CD1c-positive myeloid dendritic cell (primary cell): ENCODE measurements around the gene PTEN.
A peak's percentile ranks its signal among the peaks of the same experiment; 100 is the strongest.
"Not testable (repeated sequence)": the region's sequence is repeated elsewhere in the genome, so short reads cannot be mapped to it uniquely, and the experiment has no call there.

Source experiments
- DNase-seq: peaks from one replicate; pipeline ENCODE4 v3.0.0-alpha.2; 2016; ENCODE audit errors: extremely low spot score

The PTEN gene

DNA sequence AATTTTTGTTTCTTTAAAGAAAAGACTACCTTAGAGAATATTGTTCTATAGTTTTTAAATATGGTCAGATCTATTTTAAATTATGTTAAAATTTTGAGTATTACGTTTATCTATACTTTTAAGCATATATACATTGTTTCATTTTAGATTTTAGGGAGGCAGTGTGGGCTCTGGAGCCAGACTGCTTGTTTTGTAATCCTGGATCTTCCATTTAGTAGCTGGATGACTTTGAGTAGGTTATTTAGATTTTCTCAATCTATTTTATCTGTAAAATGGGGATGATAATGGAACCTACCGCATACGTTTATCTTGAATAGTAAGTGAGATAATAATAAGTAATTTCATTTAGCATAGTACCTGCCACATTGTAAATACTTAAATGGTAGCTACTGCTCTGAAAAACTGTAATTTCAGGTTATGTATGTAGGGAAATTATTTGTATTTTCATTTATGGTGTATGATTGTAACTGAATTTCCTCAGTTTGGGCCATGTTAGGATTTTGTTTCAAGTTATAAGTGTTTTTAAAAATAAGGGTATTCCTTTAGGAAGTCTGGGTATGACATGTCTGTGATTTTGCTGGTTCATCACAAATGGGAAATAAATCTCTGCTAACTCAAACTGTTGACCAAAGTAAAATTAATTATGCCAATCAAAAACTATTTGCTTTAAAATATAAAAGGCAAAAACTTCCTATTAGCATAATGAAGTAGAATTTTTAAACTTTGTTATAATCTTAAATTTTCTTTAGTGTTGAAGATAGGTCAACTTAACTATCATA, 6.5 kb downstream of the PTEN start:
- no peak for DNase-seq

DNA sequence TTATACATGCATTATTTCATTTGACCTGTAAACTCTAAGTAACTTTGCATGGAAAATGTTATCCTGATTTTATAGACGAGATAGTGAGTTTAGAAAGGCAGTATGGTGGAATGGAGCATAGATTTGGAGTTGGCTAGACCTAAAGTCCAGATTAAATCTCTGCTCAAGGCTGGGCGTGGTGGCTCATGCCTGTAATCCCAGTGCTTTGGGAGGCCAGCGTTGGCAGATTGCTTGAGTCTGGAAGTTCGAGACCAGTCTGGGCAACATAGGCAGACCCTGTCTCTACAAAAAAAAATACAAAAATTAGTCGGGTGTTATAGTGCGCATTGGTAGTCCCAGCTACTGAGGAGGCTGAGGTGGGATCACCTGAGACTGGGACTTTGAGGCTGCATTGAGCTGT, 9.4 kb downstream of the PTEN start:
- DNase-seq: no peak

DNA sequence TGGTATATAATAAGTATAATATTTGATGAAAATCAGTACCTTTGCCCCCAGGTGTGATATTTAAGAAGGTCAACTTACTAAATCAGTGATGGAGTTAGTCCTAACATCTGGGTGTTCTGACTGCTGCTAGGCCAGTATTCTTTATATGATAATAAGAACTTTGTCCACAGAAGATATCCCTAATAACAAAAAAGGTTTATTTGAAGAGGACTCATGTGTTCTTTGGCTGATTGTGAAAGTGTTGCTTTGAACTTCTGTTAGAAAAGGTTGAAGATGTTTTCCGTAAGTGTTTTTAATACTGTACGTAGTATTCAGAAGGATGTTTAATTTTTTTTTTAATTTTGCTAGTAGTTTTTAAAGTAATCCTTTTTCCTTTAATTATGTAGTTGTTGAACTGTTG, 10.2 kb downstream of the PTEN start:
- no peak for DNase-seq

DNA sequence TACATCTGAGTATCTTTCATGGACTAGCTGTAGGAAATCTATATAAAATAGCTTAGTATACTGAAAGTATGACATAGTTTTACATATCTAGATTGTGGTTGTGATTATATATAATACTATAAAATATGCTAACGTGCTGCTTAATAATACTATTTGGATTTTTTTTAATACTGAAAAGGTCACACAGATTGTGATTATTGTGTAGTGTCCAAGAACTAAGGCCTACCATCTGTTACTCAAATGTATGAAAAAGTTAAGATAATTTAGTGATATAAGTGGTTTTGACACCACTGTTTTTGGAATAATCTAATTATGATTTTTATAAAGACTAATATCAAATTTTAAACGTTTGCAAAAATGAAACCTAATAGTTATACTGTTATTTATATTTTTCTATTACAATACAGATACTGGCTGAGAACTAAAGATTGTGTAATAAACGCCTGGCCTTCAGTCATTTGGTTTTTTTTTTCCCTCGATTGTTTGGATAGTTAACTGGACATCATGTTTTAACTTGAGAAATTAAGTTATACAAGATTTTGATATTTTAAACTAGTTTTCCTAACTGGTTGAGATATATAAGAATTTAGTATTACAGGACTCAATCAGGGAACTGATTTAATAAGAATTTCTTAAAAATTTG, 12.6 kb downstream of the PTEN start:
- no peak for DNase-seq

DNA sequence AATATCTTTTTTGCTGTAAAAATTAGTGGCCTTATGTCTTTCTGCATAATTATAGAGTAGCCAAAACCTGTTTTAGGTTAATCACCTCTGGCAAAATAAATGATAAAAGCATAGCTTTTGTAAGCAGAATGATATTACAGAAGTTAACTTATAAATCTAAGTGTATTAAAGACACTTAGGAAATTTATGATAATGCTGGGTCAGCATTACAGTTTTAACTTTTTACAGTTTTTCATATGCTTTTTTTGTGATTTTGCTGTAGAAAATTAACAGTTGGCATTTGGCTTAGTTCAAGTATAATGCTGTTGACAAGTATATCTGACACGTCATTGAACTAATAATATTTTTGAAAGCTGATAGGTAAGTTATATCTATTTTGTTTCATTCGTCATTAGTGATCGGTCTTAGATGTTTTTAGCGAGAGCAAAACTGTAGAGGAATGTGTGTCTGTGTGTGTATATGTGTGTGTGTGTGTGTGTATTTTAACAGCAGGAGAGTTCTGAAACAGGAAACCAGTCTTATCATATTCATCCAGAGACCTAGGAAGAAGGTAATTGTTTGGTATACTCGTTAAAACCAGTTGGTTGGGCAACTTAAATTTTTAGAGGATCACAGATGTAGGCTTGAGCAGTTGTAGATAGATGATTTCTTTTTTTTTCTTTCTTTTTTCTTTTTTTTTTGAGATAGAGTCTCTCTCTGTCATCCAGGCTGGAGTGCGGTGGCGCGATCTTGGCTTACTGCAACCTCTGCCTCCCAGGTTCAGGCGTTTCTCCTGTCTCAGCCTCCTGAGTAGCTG, 15.4 kb downstream of the PTEN start:
- no peak for DNase-seq

DNA sequence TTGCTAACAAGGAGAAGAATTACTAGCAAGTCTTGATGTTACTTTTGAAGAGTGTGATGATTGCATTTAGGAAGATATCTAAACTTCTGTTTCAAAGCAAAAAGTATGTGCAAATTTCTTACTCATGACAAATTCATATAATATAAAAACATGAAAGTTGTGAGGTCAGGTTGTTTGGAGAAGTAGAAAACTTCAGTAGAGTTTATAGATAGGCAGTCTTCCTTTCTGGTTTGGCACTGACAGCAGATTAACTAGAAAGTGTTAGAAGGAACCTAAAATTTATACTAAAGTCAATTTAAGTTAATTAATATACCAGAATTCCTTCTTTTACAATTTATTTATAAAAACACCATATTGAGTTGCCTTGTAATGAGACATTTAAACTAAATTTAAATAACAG, 16.9 kb downstream of the PTEN start:
- DNase-seq: no peak

DNA sequence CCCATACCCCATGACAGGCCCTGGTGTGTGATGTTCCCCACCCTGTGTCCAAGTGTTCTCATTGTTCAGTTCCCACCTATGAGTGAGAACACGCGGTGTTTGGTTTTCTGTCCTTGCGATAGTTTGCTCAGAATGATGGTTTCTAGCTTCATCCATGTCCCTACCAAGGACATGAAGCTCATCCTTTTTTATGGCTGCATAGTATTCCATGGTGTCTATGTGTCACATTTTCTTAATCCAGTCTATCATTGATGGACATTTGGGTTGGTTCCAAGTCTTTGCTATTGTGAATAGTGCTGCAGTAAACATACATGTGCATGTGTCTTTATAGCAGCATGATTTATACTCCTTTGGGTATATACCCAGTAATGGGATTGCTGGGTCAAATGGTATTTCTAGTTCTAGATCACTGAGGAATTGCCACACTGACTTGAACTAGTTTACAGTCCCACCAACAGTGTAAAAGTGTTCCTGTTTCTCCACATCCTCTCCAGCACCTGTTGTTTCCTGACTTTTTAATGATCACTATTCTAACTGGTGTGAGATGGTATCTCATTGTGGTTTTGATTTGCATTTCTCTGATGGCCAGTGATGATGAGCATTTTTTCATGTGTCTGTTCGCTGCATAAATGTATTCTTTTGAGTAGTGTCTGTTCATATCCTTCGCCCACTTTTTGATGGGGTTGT, 18.1 kb downstream of the PTEN start:
- not testable (repeated sequence) for DNase-seq

DNA sequence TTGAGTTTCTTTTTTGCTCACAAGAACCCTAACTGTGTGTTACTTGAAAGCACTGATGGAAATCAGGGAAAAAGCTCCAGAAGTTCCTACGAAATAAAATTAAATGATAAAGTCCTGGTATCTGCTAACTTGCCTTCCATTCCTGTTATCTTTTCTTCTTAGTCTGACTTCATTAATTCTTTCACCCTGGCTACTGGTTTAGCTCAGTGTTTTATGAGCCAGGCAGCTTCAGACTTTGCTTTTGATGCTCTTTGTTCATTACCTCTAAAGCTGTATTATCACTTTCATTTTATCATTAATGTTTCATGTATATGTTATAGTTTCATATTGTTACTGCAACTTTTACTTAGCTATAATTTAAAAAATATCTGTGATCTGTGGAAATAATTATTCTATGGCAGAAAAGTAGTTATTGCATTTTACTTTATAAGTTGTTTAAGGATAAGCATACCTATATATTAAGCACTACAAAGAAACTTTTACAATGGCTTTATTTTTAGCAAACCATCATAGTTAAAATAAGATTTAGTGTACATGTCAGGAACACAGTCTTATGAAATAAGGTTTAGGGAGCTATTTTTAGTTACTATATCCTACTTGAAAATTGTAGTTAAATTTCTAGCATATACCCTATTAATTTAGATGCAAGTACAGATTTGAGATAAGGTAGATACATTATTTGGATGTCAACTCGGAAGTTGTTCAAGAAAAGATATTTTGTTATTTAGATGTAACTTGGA, 19.3 kb downstream of the PTEN start:
- no peak for DNase-seq

DNA sequence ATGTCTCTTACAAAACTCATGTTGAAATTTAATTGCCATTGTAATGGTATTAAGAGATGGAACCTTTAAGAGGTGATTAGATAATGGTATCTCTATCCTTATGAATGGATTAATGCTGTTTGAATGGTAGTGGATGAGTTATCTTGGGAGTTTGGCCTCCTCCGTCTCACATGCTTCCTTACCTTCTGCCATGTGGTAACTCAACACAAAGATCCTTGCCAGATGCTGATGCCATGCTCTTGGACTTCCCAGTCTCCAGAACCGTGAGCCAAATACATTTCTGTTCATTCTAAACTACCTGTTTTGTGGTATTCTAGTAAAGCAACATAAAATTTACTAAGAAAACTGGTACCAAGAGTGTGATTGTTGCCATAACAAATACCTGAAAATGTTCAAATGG, 23.2 kb downstream of the PTEN start:
- no peak for DNase-seq

DNA sequence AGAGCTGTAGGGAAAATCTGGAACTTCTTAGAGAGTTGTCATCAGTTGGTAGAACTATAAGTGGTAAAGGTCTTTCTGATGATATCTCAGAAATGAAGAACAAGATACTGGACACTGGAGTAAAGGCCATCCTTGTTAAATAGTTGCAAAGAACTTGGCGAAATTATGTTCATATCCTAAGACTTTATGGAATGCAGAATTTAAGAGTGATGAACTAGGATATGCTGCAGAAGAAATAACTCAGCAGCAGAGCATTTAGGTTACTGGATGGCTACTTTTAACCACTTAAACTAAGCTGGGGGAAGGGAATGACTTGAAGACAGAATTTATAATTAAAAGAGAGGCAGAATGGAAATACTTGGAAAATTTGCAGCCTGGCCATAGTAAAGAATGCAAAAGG, 23.7 kb downstream of the PTEN start:
- no peak for DNase-seq

DNA sequence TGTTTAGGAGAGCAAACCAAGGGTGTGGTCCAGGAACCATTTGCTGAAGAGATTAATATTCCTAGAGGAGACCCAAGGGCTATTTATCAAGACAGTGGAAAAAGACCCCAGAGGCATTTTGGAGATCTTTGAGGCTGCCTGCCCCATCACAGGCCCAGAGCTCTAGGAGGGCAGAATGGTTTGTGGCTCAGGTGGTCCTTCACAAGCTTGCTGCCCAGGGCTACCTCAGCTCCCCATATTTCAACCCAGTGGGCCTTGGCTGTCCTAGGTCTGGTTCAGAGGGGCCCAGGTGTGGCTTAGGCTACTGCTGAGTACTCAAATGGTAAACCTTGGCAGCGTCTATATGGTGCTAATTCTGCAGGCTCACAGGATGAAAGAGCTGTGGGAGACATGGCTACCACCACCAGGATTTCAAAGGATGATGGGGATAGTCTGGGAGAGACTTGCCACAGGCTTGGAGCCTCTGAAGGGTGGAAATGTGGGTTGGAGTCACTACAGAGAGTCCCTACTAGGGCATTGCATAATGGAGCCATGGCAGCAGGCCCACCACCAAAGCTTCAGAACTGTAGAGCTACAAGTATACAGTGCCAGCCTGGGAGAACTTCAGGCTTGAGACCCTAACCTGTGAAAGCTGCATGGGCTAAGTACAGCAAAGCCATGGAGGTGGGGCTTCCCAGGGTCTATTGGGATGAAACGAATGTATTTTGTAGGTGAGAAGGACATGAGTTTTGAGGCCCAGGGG, 24.3 kb downstream of the PTEN start:
- no peak for DNase-seq

DNA sequence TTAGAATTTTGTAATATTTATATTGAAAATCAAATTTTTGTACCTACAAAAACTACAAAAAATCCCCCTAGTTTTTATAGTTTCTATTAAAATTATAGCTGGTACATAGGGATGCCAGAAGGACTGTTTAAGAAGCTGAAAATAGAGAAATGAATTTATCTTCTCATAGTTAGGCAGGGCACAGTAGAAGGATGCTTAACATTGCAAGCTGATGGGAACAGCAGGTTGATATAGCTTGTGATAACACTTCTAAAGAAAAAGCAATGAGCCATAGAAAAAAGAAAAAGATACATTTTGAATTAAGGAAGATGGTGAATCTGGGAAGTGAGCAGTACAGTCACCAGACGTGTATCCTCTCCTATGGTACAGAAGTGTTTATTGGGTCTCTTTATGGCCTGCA, 32.0 kb downstream of the PTEN start:
- no peak for DNase-seq

DNA sequence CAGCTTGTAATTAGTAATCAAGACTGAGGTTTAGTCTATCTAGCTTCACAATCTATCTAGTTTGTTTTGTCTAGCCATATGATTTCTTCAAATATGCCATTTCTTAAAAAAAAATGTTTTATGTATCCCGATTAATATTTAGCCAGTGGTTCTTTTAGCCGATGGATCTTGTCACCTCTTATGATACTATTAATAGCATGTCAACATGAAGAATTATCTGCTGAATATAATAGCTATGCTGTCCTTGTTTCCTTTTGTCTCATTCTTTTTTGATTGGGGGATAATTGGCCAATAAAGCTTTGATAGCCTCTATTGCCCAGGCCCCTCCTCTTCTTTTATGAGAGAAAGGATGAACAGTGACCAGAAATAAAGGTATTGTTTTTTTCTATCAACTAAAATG, 32.8 kb downstream of the PTEN start:
- DNase-seq: no peak

DNA sequence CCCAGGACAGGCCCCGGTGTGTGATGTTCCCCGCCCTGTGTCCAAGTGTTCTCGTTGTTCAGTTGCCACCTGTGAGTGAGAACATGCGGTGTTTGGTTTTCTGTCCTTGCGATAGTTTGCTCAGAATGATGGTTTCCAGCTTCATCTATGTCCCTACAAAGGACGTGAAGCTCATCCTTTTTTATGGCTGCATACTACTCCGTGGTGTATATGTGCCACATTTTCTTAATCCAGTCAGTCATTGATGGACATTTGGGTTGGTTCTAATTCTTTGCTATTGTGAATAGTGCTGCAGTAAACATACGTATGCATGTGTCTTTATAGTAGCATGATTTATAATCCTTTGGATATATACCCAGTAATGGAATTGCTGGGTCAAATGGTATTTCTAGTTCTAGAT, 34.5 kb downstream of the PTEN start:
- DNase-seq: not testable (repeated sequence)

DNA sequence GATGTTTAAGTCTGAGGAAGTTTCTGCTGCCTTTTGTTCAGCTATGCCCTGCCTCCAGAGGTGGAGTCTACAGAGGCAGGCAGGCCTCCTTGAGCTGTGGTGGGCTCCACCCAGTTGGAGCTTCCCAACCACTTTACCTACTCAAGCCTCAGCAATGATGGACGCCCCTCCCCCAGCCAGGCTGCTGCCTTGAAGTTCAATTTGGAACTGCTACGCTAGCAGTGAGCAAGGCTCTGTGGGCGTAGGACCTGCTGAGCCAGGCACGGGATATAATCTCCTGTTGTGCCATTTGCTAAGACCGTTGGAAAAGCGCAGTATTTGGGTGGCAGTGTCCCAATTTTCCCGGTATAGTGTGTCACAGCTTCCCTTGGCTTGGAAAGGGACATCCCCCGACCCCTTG, 40.0 kb downstream of the PTEN start:
- DNase-seq: not testable (repeated sequence)

DNA sequence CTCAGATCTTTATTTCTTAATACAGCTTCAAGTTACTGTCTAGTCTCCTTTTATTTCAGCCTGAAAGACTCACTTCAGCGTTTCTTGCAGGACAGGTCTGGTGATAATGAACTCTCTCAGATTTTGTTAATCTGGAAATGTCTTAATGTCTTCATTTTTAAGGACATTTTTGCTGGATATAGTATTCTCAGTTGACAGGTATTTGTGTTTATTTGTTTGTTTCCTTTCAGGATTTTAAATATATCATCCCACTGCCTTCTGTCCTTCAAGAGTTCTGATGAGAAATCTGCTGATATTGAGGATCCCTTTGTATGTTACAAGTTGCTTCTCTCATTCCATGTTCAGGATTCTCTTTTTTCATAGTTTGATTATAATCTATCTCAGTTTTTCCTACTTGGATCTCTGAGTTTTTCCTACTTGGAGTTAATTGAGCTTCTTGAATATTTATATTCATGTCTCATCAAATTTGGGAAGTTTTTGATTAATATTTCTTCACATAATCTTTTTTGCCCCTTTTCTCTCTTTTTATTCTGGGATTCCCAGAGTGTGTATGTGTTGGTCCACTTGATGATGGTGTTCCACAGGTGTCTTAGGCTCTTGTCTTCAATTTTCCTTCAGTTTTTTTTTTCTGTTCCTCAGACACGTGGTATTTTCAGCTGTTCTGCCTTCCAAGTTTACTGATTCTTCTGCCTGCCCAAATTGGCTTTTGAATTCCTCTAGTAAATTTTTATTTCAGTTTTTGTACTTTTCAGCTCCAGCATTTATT, 49.9 kb downstream of the PTEN start:
- no peak for DNase-seq

DNA sequence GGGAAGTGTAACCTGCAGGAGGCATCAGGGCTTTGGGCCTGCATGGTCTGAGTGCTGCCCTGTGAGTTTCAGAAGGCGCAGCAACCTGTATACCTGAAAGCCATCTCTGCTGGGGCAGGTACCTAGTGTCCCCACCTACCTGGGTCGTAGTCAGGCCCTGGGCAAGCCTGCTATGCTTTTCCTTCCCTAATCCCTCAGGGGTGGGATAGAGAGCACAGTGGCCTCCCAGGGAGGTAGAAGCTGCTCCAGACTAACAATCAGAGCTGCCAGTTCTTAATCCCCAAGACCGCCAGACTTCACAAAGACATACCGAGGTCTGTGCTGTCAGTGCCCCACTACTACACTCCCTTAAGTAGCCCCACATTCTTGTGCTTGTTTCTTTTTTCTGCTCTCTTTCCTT, 52.0 kb downstream of the PTEN start:
- DNase-seq: no peak

DNA sequence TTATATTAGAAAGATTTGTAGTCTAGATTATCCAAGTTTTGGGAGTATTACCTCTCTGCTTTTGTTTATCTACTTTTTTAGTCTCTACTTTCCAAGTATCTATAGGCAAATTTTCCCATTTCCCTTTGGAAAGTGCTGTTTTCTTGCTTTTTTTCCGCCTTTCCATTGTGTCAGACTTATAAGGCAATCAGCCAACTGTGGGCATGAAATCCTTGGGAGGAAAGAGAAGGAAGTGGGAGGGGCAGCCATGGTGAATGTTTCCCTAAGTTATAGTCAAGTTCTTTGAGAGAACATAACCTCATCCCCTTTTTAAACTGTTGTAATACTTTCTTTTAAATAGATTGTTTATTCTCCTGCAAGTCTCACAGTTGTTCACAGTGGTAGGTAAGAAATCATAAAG, 52.6 kb downstream of the PTEN start:
- DNase-seq: peak; percentile 37

DNA sequence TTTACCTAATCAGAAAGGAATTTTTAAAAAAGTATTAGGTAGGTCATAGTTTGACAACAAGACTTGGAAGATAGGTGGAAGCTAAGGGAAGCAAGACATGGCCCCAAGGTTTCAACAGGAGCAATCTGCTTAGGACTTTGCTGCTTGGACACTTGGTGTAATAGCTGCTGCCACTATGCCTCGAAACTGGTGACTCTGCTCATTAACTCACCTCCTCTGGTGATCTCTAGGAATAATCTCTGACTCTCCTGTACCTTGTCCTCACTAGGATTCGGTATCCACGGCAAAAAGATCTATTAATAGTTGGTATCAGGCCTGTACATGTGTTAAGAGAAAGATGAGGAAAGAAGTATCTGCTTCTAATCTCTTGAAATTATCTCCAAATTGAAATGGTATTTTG, 53.1 kb downstream of the PTEN start:
- no peak for DNase-seq

DNA sequence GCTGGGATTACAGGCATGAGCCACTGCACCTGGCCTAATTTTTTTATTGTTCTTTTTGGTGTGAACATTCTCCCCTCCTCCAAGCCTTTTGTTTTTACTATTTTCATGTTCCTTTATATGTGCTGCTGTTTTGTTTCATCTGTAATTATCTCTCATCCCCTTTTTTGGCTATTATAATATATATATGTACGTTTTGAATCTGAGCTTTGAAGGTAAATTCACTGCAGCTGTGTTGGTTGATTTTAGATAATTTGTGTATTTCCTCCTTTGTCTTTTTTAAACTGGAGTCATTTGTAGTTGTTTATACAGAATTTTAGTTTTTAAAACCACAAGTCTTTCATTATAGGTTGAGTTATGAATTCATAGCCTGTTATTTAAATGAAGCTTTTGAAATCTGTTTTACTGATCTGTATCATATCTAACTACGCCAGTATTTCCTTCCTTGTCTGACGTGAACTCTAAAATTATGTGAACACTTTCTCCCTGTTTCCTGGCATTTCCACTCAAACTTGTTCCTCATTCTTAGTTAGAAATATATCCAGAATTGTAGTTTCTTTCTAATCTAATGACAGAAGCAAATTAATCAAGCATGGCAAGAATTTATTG, 54.9 kb downstream of the PTEN start:
- DNase-seq: peak; percentile 21
